Mesenchymal stem cell (in vitro differentiated cells and primary cell): ENCODE data around the gene OTOA.
A peak's percentile ranks its signal among the peaks of the same experiment; 100 is the strongest.
"Not testable (repeated sequence)": the region's sequence is repeated elsewhere in the genome, so short reads cannot be mapped to it uniquely, and the experiment has no call there.

Experiments used
- DNase-seq: peaks from one replicate; pipeline ENCODE4 v3.0.0-alpha.2; 2013
- H2AFZ ChIP-seq: one replicate; pipeline ENCODE4 v1.6.1; 2013; ENCODE audit warnings: low read depth, mild to moderate bottlenecking, control low read depth, inconsistent platforms, low read length, moderate library complexity
- H2AK5ac ChIP-seq: 2 replicates; pipeline ENCODE4 v1.6.1; 2013; ENCODE audit warnings: low read length, moderate library complexity, mild to moderate bottlenecking, inconsistent platforms; ENCODE audit not compliant: severe bottlenecking
- H2BK120ac ChIP-seq: one replicate; pipeline ENCODE4 v1.6.1; 2013; ENCODE audit warnings: low read depth, mild to moderate bottlenecking, inconsistent platforms, low read length, moderate library complexity
- H2BK12ac ChIP-seq, 2 experiments: one replicate each; pipeline ENCODE4 v1.6.1; 2013; ENCODE audit warnings: inconsistent platforms in 2 of 2, low read length in 2 of 2, mild to moderate bottlenecking in 2 of 2, moderate library complexity in 2 of 2, control low read depth in 1 of 2
- H2BK15ac ChIP-seq: one replicate; pipeline ENCODE4 v1.6.1; 2013; ENCODE audit warnings: mild to moderate bottlenecking, low read depth, inconsistent platforms; ENCODE audit not compliant: poor library complexity, severe bottlenecking
- H2BK5ac ChIP-seq: 2 replicates; pipeline ENCODE4 v1.6.1; 2013; ENCODE audit warnings: low read depth, mild to moderate bottlenecking, low read length, control low read depth, inconsistent platforms; ENCODE audit not compliant: poor library complexity, severe bottlenecking
- H3K14ac ChIP-seq, 2 experiments: one replicate each; pipeline ENCODE4 v1.6.1; 2013; ENCODE audit warnings: inconsistent platforms in 2 of 2, low read length in 2 of 2, control low read depth in 1 of 2, mild to moderate bottlenecking in 1 of 2, moderate library complexity in 1 of 2
- H3K18ac ChIP-seq, 2 experiments: one replicate each; pipeline ENCODE4 v1.6.1; 2013; ENCODE audit warnings: inconsistent platforms in 2 of 2, low read length in 2 of 2, control low read depth in 1 of 2, low read depth in 1 of 2, mild to moderate bottlenecking in 1 of 2
- H3K23ac ChIP-seq, 2 experiments: one replicate each; pipeline ENCODE4 v1.6.1; 2013; ENCODE audit warnings: inconsistent platforms in 2 of 2, low read length in 2 of 2, mild to moderate bottlenecking in 2 of 2, moderate library complexity in 2 of 2, control low read depth in 1 of 2
- H3K27ac ChIP-seq: 2 replicates; pipeline ENCODE4 v1.5.1; 2013; ENCODE audit warnings: mild to moderate bottlenecking, moderate library complexity, low read length, control low read depth, inconsistent platforms; ENCODE audit not compliant: poor library complexity, severe bottlenecking
- H3K27me3 ChIP-seq, 2 experiments: 2 replicates each; pipeline versions ENCODE4 v1.6.1 to v1.7.0; 2013; ENCODE audit warnings: low read length in 2 of 2, mild to moderate bottlenecking in 2 of 2, moderate library complexity in 2 of 2, control low read depth in 1 of 2, inconsistent platforms in 1 of 2; ENCODE audit not compliant: control insufficient read depth in 1 of 2, insufficient read depth in 1 of 2
- H3K36me3 ChIP-seq, 2 experiments: 2 replicates each; pipeline versions ENCODE4 v1.6.1 to v1.7.0; 2013; ENCODE audit warnings: low read length in 2 of 2, control low read depth in 1 of 2, inconsistent platforms in 1 of 2, low read depth in 1 of 2, mild to moderate bottlenecking in 1 of 2; ENCODE audit not compliant: insufficient read depth in 2 of 2, control insufficient read depth in 1 of 2
- H3K4ac ChIP-seq, 2 experiments: one replicate each; pipeline ENCODE4 v1.6.1; 2013; ENCODE audit warnings: inconsistent platforms in 2 of 2, low read length in 2 of 2, mild to moderate bottlenecking in 2 of 2, moderate library complexity in 2 of 2, control low read depth in 1 of 2, low read depth in 1 of 2
- H3K4me1 ChIP-seq: 2 replicates; pipeline ENCODE4 v1.6.1; 2013; ENCODE audit warnings: low read depth, low read length, control low read depth; ENCODE audit not compliant: control insufficient read depth, insufficient read depth
- H3K4me2 ChIP-seq: 2 replicates; pipeline ENCODE4 v1.6.1; 2013; ENCODE audit warnings: low read length, mild to moderate bottlenecking, inconsistent platforms; ENCODE audit not compliant: poor library complexity, severe bottlenecking
- H3K4me3 ChIP-seq, 2 experiments: 2 replicates each; pipeline versions ENCODE4 v1.5.1 to v1.7.0; 2013; ENCODE audit warnings: low read length in 2 of 2, mild to moderate bottlenecking in 2 of 2, control low read depth in 1 of 2, low read depth in 1 of 2; ENCODE audit not compliant: insufficient read depth in 1 of 2
- H3K79me1 ChIP-seq: replicated peaks from 2 replicates; pipeline ENCODE4 v1.6.1; 2013; ENCODE audit warnings: mild to moderate bottlenecking, control low read depth, low read length, inconsistent platforms; ENCODE audit not compliant: poor library complexity, severe bottlenecking
- H3K9ac ChIP-seq: 2 replicates; pipeline ENCODE4 v1.7.0; 2013; ENCODE audit warnings: mild to moderate bottlenecking, low read length, moderate library complexity
- H3K9me3 ChIP-seq: 2 replicates; pipeline ENCODE4 v1.7.0; 2013; ENCODE audit warnings: mild to moderate bottlenecking, low read length; ENCODE audit not compliant: control insufficient read depth
- H4K8ac ChIP-seq: one replicate; pipeline ENCODE4 v1.6.1; 2013; ENCODE audit warnings: inconsistent platforms, mild to moderate bottlenecking, low read length, moderate library complexity
- H4K91ac ChIP-seq: one replicate; pipeline ENCODE4 v1.6.1; 2013; ENCODE audit warnings: mild to moderate bottlenecking, low read length, inconsistent platforms
- WGBS: methylation state at CpG from one replicate; pipeline ENCODE4 v1.1.7; 2013; ENCODE audit warnings: mixed read lengths; 5-methylcytosine and 5-hydroxymethylcytosine counted together

Gene OTOA

DNA sequence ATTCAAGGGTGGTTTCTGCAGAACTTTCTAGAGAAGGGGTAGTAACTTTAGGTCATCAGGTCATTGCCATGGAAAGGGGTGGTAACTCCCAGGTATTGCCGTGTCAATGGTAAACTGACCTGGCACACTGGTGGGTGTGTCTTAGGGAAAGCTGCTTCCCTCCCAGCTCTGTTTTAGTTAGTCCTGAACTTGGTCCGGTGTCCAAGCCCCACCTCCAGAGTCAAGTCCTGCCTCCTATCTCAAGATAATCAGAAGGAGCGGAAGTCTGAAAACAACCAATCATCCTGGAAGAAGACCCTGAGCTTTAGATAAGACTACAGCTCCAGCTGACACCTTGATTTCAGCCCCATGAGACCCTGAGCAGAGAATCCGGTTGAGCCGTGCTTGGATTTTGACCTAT lies 105.0 kb downstream of the OTOA start:
- no CpG with 5 or more reads among the region's 5 CpGs for WGBS
- not testable (repeated sequence) for H3K36me3 ChIP-seq, H2BK5ac ChIP-seq, H2BK12ac ChIP-seq, H3K4me3 ChIP-seq, H3K9ac ChIP-seq, H3K18ac ChIP-seq, H3K23ac ChIP-seq, H4K91ac ChIP-seq, H2AK5ac ChIP-seq, H3K14ac ChIP-seq, H3K4me1 ChIP-seq, DNase-seq, H3K4ac ChIP-seq, H3K27me3 ChIP-seq, H3K9me3 ChIP-seq, H3K27ac ChIP-seq, H2BK120ac ChIP-seq, H2AFZ ChIP-seq, H2BK15ac ChIP-seq, H3K79me1 ChIP-seq, H4K8ac ChIP-seq, H3K4me2 ChIP-seq

- H2BK12ac ChIP-seq, H2AK5ac ChIP-seq, H3K36me3 ChIP-seq, H3K9me3 ChIP-seq, H3K23ac ChIP-seq, H2AFZ ChIP-seq, H3K4me1 ChIP-seq, H4K91ac ChIP-seq, H2BK5ac ChIP-seq, H4K8ac ChIP-seq, H3K14ac ChIP-seq, H3K27me3 ChIP-seq, H3K79me1 ChIP-seq, H2BK15ac ChIP-seq, H3K9ac ChIP-seq, H3K4me2 ChIP-seq, H3K4ac ChIP-seq, H3K4me3 ChIP-seq, H2BK120ac ChIP-seq: not testable (repeated sequence)
- 0% methylated on average over 2 of the region's 2 CpGs for WGBS
- peak; percentile 92 for DNase-seq
- Histone ChIP-seq H3K18ac (peak overlapping the region in 1 of 2 experiments; percentile 43), H3K27ac (peak overlapping the region; percentile 56)
Measured at GRCh38 chr16:21769284-21769683, 105.5 kb downstream of the OTOA start.

- H3K27ac ChIP-seq, H3K4me3 ChIP-seq, H2AFZ ChIP-seq, H3K9me3 ChIP-seq, H3K4me2 ChIP-seq, H3K18ac ChIP-seq, H3K4me1 ChIP-seq, H3K23ac ChIP-seq, H3K9ac ChIP-seq, H3K14ac ChIP-seq, H3K36me3 ChIP-seq, H3K27me3 ChIP-seq, H2AK5ac ChIP-seq, H2BK120ac ChIP-seq, H2BK12ac ChIP-seq, DNase-seq, H3K4ac ChIP-seq, H2BK15ac ChIP-seq, H2BK5ac ChIP-seq, H3K79me1 ChIP-seq, H4K91ac ChIP-seq, H4K8ac ChIP-seq: not testable (repeated sequence)
- no CpG with 5 or more reads among the region's 5 CpGs for WGBS
Measured at GRCh38 chr16:21770584-21770983, 106.8 kb downstream of the OTOA start.

GRCh38 chr16:21772547-21773206 lies 108.9 kb downstream of the OTOA start:
- H2BK12ac ChIP-seq, DNase-seq, H3K23ac ChIP-seq, H2AK5ac ChIP-seq, H3K4me1 ChIP-seq, H3K27me3 ChIP-seq, H3K27ac ChIP-seq, H3K4me2 ChIP-seq, H3K14ac ChIP-seq, H3K4me3 ChIP-seq, H2BK5ac ChIP-seq, H3K79me1 ChIP-seq, H3K9me3 ChIP-seq, H3K18ac ChIP-seq, H2BK15ac ChIP-seq, H4K8ac ChIP-seq, H2AFZ ChIP-seq, H3K4ac ChIP-seq, H3K36me3 ChIP-seq, H2BK120ac ChIP-seq: not testable (repeated sequence)
- Histone ChIP-seq H3K9ac (peak overlapping the region; percentile 74), H4K91ac (peak overlapping the region; percentile 50)
- WGBS, result 96% methylated on average over 9 of the region's 9 CpGs
